NCI-H2081 (cell line): ENCODE results near the gene FOXC1.

Experiments
- DNase-seq, 2 experiments: peaks; one replicate each; lab custom pipeline; 2025; lab: John Stamatoyannopoulos, UW

FOXC1 gene

DNA sequence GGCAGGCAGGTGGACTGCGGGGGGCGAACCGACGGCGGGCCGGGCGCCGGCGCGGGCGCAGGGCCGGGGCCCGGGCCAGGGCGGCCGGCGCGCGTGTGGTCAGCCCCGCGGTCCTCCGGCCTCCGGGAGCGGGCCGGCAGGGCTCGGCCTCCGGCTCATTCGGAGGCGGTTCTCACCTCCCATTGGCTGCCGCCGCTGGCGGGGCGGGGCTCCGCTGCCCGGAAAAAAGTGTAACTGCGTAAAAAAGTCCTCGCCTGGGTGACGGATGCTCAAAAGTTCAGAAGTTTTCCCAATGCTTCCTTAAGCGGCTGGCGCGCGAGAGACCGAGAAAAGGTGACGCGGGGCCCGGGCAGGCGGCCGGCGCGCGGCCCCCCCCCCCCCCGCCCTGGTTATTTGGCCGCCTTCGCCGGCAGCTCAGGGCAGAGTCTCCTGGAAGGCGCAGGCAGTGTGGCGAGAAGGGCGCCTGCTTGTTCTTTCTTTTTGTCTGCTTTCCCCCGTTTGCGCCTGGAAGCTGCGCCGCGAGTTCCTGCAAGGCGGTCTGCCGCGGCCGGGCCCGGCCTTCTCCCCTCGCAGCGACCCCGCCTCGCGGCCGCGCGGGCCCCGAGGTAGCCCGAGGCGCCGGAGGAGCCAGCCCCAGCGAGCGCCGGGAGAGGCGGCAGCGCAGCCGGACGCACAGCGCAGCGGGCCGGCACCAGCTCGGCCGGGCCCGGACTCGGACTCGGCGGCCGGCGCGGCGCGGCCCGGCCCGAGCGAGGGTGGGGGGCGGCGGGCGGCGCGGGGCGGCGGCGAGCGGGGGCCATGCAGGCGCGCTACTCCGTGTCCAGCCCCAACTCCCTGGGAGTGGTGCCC is at the start of gene FOXC1:
Gene FOXC1 (plus strand): TSS at position 268 of the 849 bp plus-strand sequence. CDS start 531 bp downstream, at position 799.
- DNase-seq: peak; percentile 43 to 52

DNA sequence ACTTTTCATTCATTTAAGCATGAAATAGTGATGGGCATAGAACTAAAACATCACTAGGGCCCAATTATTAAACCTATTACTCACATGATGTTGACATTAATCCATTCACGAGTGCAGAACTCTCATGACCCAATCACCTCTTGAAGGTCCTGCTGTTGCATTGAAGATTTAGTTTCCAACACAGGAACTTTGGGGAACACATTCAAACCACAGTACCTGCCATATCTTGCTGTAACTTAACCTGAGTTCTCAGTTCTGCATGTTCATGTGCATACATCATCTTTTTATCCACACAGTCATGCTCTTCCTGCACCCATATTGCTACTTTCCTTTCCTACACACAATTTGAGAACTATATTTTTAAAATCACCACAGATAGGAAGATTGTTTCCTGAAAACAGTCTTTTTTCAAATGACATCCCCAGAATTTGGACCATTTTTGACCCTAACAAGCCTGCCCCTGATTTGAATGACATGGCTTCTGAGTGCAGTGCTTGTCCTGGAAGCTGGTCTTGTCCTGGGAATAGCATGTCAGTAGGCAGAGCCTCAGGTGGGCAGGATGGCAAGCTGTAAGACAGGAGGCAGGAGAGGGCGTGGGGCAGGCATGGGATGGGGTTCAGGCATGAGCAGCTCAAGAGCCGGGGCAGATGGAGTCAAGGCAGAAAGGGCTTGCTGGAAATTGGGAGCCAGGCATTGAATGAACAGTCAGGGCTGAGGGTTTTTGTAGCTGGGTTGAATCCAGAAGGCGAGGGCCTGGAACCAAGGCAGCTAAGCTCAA is 49.2 kb upstream of the FOXC1 start:
- DNase-seq: no peak

GRCh38 chr6:1561355-1561754 is 48.4 kb upstream of the FOXC1 start:
- no peak for DNase-seq

GRCh38 chr6:1562171-1562955 is 47.4 kb upstream of the FOXC1 start:
- no peak for DNase-seq

DNA sequence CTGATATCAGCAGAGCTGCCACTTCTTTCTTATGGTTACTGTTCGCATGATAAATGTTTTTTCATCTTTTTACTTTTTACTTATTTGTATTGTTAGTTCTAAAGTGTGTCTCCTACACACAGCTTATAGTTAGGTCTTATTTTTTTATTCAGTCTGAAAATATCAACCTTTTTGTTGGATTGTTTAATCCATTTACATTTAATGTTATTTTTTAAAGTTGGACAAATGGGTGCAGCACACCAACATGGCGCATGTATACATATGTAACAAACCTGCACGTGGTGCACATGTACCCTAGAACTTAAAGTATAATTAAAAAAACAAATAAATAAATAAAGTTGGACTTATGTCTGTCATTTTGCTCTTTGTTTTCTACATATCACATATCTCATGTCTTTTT is 40.3 kb upstream of the FOXC1 start:
- no peak for DNase-seq

DNA sequence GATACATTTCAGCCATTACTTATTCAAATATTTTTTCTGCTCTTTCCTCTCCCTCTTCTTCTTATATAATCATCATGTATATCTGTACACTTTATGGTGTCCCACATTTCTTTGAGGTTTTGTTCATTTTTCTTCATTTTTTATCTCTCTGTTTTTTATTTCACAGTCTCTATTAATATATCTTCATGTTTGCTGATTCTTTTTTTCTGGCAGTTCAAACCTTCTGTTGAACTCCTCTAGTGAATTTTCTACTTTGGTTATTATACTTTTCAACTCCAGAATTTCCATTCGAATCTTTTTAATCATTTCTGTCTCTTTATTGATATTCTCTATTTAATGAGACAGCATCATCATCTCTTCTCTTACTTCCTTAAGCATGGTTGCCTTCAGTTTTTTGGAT is 38.9 kb upstream of the FOXC1 start:
- no peak for DNase-seq

- DNase-seq: no peak
These were observed 36.8 kb upstream of the FOXC1 start for GRCh38 chr6:1572892-1573291.

- no peak for DNase-seq
These were observed 35.5 kb upstream of the FOXC1 start for GRCh38 chr6:1574083-1574761.

- no peak for DNase-seq
These were observed 34.9 kb upstream of the FOXC1 start for GRCh38 chr6:1574890-1575209.

DNA sequence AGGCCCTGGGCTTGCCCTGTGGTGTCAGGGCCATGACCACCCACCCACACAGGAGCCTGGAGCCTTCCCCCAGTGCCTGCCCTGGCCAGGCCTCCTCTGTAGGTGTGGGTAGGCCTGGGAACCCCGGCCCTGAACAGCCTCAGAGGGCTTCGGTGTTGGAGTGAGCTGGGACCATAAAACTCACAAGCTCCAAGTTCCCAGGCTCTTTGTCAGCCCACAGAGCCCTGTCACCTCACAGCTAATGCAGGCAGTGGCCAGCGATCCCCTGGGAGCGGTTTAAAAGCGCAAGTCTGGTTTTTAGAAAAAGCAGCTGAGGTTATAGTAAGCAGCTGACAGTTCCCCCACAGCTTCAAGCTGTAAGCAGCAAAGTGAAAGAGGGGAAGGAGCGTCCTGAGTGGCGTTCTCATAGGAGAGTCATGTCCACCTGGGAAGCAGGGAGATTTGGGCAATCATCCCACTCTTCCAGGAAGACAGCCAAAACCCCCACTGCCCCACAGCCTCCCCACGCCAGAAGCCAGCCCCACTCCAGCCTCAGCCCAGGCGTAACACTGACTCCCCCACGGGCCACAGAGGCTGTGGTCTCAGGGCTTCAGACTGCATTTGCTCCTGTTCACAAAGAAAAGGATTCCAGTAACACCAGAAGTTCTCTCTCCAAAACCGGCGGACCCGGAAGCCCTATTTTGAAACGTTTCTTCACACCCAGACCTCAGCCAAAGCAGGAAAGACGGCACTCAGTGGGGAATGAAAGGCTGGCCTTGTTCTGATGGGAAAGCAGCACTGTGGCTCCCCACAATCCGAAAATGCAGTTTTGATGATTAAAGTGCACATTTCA is 34.3 kb upstream of the FOXC1 start:
- DNase-seq: no peak

GRCh38 chr6:1576166-1576565 is 33.5 kb upstream of the FOXC1 start:
- DNase-seq: no peak

DNA sequence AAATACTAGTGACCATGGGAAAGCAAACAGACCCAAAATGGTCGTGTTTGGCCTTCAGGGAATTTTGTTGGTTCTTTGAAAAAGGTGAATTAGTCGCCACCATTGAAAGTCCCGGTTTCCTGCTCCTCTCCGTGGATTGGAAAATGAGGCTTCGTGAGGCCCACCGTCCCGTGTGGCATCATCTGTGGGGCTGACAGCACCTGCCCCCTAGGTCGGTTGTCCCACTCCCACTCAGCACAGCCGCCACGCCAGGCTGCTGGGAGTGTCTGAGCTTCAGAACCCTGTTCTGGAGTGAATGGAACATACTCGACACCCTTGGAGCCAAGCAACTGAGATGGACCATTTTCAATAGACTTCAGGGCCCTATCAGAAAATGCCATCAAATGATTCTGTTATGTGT is 33.0 kb upstream of the FOXC1 start:
- DNase-seq: no peak

DNA sequence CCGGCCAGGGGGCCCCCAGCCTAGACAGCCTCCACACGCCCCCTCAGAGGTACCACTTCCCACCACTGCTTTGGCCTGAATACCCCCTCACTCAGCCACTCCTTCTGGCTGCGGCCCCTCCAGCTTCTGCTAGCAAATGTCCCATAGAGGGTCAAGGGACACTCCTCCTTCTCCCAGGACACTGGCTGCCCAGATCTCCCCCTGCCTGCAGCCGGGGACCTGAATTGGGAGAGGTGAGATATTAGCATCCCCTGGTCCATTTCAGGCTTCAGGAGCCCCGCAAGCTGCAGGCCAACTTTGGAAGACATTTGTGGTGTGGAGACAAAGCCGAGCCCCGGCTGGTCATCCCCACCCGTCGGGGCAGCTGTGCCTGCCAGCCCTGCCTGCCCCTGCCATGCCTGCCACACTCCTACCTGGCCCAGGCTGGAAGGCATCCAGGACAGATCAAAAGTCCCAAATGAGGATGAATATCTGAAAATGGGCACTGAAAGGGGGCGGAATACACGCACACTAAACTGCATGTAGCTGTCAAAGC is 32.5 kb upstream of the FOXC1 start:
- no peak for DNase-seq

GRCh38 chr6:1577896-1578745 is 31.6 kb upstream of the FOXC1 start:
- DNase-seq: no peak

- no peak for DNase-seq
These were observed 30.6 kb upstream of the FOXC1 start for GRCh38 chr6:1579096-1579495.

- no peak for DNase-seq
These were observed 29.6 kb upstream of the FOXC1 start for GRCh38 chr6:1580109-1580508.

DNA sequence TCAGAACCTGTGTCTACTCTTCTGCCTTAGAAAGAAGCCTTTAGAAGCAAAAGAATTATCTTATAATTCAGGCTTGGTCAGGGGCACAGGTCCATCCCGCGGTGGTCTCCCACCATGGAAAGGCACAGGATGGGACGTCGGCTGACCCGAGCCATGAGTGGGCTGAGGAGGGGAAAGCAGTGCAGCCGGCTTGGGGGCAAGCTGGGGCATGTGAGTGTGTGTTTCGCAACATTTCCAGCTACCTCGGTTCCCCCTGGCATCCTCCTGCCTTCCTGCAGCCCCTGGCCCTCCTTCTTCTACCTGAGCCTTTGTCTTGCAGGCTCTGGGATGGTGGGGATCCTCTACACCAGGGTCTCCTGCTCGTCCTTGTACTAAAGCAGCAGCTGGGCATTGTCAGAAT is 29.1 kb upstream of the FOXC1 start:
- DNase-seq: no peak

DNA sequence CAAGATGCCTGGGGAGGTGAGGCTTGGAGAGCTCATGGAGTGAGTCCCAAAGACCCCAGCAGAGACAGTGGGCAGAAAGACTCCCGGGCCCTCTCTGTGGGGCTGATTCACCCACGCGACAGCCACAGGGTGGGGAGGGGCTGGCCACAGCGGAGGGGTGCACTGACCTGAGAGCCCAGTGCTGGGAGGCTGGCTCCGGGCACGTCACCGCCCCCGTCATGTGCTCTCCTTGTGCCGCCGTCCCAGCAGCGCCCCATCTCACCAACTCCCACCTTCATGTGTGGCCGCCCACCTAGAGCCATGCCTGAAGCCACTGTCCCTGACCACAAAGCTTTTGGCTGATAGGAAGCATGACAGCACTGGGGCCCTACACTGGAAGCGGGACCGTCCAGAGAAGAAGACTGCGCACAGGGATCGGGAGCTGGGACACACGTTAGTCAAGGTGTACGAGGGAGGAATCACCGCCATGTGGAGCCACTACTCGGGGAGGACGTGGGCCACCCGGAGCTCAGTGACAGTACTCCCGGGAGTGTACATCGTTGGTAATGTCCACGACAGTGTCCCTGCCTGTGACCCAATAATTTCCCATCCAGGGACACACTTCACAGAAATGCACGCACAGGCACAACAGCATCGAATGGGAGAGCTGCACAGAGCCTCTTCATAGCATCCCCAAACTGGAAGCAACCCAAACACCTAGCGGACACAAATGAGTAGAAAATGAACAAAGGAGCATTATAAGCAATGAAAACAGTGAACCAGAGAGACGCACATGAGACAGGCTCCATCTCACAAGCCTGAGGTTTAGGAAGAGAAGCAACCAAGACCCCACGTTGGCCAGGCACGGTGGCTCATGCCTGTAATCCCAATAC is 28.4 kb upstream of the FOXC1 start:
- no peak for DNase-seq

- no peak for DNase-seq
These were observed 25.6 kb upstream of the FOXC1 start for GRCh38 chr6:1584146-1584545.
